ENCODE data around the gene ARPC1B. TPM values are rescaled to one million over a fixed set of nuclear protein-coding genes. Genes with fewer than 3 reads are reported as not detected.

ARPC1B gene
- total and polyA plus RNA-seq, 2 of the 4 experiments (the other 2 are of a cell fraction), result 351 to 488 TPM

- H4K5ac ChIP-seq (ENCODE audit: low read depth, low read length), result no peak overlapping the region
- H3K9me1 ChIP-seq (ENCODE audit: insufficient read depth, low read length), result peaks cover 7% of the 10 kb centered on the region
- H3K14ac ChIP-seq (replicated peaks; ENCODE audit: low read depth, low read length), result no peak overlapping the region
- DNase-seq, result no peak
- no peak overlapping the region for H3K27ac ChIP-seq (ENCODE audit: insufficient read depth, low read length)
- in situ Hi-C loops (cut with MboI; ENCODE audit: low sequenced_read_pairs) (no loop called here), dilution Hi-C loops (cut with HindIII; ENCODE audit: low sequenced_read_pairs, unreplicated experiment) (no loop called here), intact Hi-C loops (cut with micrococcal nuclease) (no loop called here)
- peaks cover 11 to 45% of the 10 kb centered on the region in 2 experiments; a peak in 3 of 4 replicates for H3K79me1 ChIP-seq (ENCODE audit: low read depth in 1 of 2, low read length in 2 of 2)
- no peak overlapping the region for H4K8ac ChIP-seq (ENCODE audit: low read depth in 2 of 2, low read length in 2 of 2)
- no peak overlapping the region for H3K18ac ChIP-seq (ENCODE audit: low read depth, low read length)
- H2AK9ac ChIP-seq (replicated peaks; ENCODE audit: low read depth, low read length, poor library complexity), result no peak overlapping the region
- 100% methylated on average over 2 of the region's 11 CpGs; no CpG with 5 or more reads in 1 of the 2 experiments for WGBS, 2 experiments (ENCODE audit: extremely low coverage in 2 of 2, insufficient read length in 1 of 2)
- H3K9ac ChIP-seq (ENCODE audit: low read depth, low read length), result no peak overlapping the region
- no TSS peak for BruUV-seq (replicated peaks)
- no peak overlapping the region for H3K56ac ChIP-seq (ENCODE audit: extremely low read depth, insufficient read depth, low read length)
- H3K4me1 ChIP-seq (ENCODE audit: control insufficient read depth, insufficient read depth, low read length), result peaks cover 6% of the 10 kb centered on the region
- H2BK120ac ChIP-seq (ENCODE audit: low read depth, low read length), result no peak overlapping the region
- H3K4me2 ChIP-seq (ENCODE audit: low read depth, low read length), result no peak overlapping the region
- no peak overlapping the region for H2BK15ac ChIP-seq (ENCODE audit: low read depth, low read length)
- H3K9me3 ChIP-seq (ENCODE audit: control insufficient read depth, insufficient read depth, low read length), result no peaks in the 10 kb centered on the region
- H3K27me3 ChIP-seq (ENCODE audit: control insufficient read depth, insufficient read depth, low read length), result no peaks in the 10 kb centered on the region
- H3K23ac ChIP-seq (ENCODE audit: low read depth, low read length), result no peak overlapping the region
- no peak for TF ChIP-seq CHD1 (IDR thresholded peaks at IDR 0.05; ENCODE audit: low read depth, low read length)
- TF ChIP-seq, protein P1, sequence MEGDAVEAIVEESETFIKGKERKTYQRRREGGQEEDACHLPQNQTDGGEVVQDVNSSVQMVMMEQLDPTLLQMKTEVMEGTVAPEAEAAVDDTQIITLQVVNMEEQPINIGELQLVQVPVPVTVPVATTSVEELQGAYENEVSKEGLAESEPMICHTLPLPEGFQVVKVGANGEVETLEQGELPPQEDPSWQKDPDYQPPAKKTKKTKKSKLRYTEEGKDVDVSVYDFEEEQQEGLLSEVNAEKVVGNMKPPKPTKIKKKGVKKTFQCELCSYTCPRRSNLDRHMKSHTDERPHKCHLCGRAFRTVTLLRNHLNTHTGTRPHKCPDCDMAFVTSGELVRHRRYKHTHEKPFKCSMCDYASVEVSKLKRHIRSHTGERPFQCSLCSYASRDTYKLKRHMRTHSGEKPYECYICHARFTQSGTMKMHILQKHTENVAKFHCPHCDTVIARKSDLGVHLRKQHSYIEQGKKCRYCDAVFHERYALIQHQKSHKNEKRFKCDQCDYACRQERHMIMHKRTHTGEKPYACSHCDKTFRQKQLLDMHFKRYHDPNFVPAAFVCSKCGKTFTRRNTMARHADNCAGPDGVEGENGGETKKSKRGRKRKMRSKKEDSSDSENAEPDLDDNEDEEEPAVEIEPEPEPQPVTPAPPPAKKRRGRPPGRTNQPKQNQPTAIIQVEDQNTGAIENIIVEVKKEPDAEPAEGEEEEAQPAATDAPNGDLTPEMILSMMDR (conservative IDR thresholded peaks at IDR 0.05; ENCODE audit: low read depth, low read length), result no peak
- TF ChIP-seq SMC3 (IDR thresholded peaks at IDR 0.05; ENCODE audit: low read depth, low read length), result no peak
- no peak for TF ChIP-seq MAZ (IDR thresholded peaks at IDR 0.05; ENCODE audit: borderline replicate concordance, low read depth, low read length)
- no peak for TF ChIP-seq MXI1 (IDR thresholded peaks at IDR 0.05; ENCODE audit: borderline replicate concordance, low read depth, low read length)
- no peak for TF ChIP-seq USF2 (IDR thresholded peaks at IDR 0.05; ENCODE audit: low read depth, low read length)
- no peak for TF ChIP-seq MAFK (IDR thresholded peaks at IDR 0.05; ENCODE audit: low read depth, low read length)
- no peak overlapping the region for H2AK5ac ChIP-seq (ENCODE audit: low read depth, low read length)
- H2BK20ac ChIP-seq (ENCODE audit: low read depth, low read length), result no peak overlapping the region
- H3K4me3 ChIP-seq (ENCODE audit: insufficient read depth, low read depth, low read length), result no peak overlapping the region
- ATAC-seq (ENCODE audit: low read depth), result no peak
- H3K4ac ChIP-seq (ENCODE audit: low read depth, low read length), result no peak overlapping the region
- peaks cover 23% of the 10 kb centered on the region for H4K20me1 ChIP-seq (ENCODE audit: insufficient read depth, low read length)
- H3K36me3 ChIP-seq (ENCODE audit: control insufficient read depth, insufficient read depth, low read length), result peaks cover 32% of the 10 kb centered on the region
- no peak overlapping the region for H4K91ac ChIP-seq (ENCODE audit: insufficient read depth, low read depth, low read length)
- no peak overlapping the region for H2BK5ac ChIP-seq (ENCODE audit: low read depth, low read length, poor library complexity, severe bottlenecking)
- ChIA-PET POLR2A (ENCODE audit: unreplicated experiment) (no interaction called here), CTCF (no interaction called here)
- no peak overlapping the region for H2AFZ ChIP-seq (replicated peaks; ENCODE audit: low read length, poor library complexity)
Measured at GRCh38 chr7:99366646-99367045, 7.9 kb upstream of the ARPC1B start.
